Hypothalamus (tissue), 51 donors: ENCODE measurements around the gene CTNND2.

Experiments
- DNase-seq, 51 donors: peaks; one replicate each; lab custom pipeline; 2025; lab: John Stamatoyannopoulos, UW

CTNND2 gene

DNA sequence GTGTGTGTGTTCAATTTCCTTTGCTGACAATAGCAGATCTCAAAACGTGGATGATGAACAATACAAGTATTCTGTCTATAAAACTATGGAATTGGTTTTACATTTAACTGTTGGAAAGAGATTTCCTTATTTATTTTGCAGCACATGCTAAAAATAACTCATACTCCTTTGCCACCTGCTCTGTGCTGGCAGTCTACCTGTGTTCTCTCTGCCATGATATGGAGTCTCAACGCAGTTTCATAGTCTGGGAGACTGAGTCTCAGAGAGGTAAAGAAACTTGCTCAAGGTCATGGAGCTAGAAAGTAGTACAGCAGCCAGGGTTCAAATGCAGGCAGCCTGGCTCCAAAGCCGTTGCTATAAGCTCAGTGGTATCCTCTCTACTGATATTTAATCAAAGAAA lies 677.2 kb downstream of the CTNND2 start:
- no peak for DNase-seq

DNA sequence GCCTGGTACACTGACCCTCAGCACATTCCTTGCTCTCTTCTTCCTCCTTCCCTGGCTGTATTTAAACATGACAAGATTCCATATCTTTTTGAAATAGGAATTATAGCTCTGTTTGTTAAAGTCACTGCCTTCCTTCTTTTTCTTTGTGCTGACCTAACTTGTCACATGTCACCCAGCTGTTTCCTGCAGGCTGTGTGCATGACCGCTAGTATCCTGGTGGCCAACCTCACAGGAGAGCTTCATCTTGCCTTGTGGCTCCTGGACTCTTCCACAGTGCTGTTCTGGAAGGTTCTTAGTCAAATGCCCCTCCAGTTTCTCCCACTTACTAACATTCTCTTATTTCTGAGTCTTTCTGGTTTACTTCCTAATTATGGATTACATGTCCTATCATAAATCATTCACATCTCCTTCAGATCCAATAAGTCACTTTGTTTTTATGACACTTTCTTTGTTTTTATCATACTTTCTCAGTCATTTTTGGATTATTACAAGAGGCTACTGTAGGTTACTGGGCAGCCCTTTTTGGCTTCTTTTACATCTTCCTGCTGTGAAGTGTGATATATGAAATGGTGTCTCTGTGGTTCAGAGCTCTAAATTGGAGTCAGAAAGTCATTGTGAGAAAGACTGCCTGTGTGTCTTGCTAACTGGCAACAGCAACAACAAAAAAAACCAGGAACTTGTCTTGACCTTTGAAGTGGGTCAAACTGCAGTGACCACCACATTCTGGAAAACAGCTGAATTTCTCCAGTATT lies 679.6 kb downstream of the CTNND2 start:
- DNase-seq: no peak

DNA sequence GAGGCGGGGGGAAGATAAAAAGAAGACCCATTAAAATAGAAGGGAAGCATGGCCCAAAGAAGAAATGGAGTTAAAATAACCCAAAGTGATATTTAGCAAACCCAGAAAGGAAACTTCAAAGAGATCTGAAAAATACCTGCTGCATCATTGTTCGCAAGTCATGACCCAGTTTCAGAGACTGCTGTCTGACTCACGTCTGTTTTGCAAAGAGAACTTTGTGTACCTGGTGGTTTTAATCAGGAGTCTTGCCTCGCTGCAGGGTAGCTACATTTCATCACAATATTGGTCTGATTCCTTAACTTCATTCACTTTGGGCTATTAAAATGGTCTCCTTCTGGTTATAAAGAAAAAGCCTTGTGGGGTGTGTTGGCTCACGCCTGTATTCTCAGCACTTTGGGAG lies 682.1 kb downstream of the CTNND2 start:
- no peak for DNase-seq

DNA sequence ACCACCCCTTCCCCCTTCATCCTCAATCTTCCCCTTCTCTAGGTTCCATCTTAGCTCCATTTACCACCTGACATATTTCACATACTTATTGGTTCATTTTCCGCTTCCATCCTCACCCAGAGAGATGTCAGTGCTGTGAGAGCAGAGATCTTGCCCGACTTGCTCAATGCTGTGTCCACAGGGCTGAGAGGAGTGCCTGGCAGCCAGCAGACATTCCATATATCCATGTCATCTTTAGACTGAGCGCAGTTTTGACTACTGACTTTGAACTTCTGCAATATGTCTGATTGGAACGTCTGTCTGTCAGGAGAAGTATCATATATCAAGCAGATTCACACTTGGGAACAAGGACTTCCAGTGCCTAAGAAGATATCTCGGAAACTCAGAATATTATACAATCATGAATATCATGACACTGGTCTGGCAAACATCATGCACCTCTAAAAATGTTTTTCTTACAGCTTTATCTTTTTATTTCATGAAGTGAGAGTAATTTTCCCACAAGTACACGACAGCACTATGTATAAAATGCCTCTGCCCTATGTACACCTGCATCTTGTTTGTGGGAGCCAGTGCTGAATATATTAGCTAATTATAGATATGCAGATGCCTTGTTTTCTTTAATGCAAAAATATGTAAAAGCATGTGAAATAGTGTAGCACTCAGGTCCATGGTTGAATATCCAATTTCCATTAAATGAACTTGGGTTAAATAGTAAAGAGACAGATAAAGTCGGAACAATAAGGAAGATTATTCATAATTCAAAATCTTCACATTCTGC lies 689.2 kb downstream of the CTNND2 start:
- DNase-seq: no peak

DNA sequence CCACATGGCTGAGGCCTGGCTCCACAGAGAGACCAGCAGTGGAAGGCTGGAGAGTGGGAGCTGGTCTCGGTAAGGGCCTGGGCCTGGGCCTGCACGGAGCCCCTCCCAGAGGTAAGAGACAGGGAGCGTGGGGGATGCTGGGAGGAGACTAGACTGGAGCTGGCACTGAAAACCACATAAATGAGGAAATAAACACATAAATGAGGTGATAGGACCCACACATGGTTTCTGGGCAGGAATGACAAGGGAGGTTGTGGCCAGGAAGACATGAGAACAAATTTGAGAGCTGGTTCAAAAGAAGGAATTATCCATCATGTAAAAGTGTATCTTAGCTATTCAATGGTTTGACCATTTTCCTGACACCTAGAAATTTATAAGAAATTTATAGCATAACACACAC lies 691.5 kb downstream of the CTNND2 start:
- no peak for DNase-seq

DNA sequence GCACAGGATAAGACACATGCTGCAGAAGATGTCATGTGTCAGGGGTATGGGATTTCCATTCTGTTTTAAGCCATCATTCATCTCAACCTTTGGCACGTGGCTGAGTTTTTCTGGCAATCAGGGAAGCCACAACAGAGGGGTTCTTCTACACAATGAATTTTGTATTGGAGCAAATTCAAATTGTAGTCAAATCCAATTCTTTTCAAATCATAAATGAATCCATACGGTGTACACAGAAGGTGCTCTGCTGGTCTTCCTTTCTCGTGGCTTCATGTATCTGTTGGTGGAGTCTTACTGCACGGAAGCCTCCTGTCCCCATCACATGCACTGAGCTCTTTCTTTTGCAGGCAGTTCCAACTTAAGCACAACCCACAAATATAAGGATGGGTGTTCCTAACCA lies 706.5 kb downstream of the CTNND2 start:
- DNase-seq: no peak

DNA sequence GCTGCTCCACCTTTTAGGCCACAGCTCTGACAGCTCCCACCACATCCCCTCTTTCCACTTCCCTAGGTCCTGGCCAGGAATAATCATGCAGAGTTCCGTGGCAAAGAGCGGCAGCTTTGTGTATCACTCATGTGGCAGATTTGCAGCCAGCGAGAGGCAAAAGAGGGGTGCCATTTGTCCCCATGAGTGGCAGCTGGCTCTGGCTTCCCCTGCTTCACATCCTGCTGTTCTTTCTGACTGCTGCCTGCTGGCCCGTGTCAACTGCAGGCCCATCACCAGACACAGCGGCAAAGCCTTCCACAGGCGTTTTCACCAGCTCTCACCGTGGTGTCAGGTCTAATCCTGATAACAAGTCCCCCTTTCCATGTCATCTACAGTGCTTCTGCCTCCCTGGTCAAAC lies 712.6 kb downstream of the CTNND2 start:
- peak in 3 of 51 donors; percentile 13 to 29 (median 25) for DNase-seq

DNA sequence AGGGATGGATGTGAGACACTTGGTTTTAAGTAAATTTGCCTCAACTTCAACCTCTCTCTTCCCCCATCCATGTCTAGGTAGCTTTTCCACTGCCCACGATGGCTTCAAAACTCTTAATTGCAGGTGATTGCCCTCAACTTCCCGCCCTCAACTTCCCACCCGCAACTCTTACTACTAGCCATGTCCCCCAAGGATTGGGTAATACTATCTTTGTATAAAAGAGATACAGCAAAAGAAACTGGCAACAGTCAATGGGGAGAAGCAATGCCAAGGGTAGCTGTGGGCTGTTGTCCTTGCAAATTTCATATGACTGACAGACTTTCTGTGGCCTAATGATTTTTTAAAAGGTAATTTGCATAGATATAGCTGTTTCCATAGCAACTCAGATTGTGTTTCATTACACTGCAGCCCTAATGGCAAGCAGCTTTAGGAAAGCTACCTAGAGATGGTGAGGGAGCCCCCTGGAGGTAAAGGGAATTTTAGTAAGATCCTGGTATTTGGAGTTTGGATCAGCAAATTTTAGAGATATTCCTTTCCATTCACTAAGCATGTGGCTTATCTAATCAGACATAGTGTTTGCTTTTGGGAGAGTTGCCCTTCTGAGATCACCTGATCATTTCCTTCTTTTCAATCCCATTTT lies 721.7 kb downstream of the CTNND2 start:
- peak in 2 of 51 donors; percentile 7 to 41 for DNase-seq

DNA sequence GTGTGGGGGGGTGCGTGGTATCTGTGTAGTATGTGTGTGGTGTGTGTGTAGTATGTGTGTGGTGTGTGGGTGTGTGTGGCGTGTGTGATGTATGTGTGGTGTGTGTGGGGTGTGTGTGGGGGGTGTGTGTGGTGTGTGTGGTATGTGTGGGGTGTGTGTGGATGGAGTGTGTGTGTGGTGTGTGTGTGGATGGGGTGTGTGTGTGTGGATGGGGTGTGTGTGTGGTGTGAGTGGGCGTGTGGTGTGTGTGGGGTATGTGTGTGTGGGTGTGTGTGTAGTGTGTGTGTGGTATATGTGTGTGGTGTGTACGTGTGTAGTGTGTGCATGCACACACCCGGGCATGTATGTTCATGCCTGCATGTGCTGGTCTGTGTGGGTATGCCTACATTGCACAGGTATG lies 722.3 kb downstream of the CTNND2 start:
- DNase-seq: no peak

DNA sequence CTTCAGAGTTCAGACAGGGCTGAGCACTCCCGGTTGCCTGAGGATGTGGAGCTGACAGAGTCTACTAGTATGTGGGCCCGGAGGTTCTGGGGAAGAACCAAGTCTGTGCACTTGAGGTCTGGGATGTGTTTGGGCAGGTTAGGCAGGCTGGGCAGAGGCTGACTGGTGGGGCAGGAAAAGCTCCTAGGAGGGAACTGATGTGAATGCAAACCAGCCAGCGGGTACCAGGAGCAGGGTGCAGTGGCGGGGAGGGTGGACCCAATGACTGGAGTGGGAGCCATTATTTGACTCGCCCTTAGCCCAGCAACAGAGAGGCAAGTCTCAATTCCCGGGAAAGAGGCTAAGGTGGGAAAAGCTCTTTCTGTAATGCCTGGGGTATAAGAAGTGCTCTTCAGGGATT lies 723.4 kb downstream of the CTNND2 start:
- no peak for DNase-seq

DNA sequence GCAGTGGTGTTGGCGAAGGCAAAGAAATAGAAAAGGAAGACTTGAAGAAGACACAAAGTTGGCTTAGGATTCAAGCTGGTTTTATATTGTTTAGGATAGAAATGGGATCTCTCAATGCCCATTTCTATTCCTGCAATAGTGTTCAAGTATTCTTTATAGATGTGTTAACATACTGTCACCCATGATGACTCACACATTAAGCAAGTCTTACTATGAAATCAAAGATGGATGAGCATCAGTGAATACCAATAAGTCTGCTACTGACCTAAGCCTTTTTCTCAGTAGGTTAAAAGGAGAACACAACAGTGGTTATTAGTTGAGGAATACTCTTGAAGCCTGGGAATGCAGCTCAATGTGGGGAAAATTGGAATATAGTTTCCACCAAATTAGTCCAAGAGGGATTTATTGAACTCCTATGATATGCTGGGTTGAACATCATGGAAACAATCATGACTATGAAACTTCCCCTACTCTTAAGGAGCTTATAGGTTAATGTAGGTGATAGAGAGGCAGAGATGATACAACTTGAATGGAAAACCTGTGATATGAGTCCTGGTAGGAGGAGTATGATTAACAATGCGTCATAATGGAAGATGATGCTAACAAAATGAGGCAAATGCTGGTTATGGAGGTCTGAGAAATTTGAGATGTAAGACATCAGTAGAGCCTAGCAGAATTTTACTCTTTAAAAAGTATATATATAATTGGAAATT lies 726.1 kb downstream of the CTNND2 start:
- no peak for DNase-seq

DNA sequence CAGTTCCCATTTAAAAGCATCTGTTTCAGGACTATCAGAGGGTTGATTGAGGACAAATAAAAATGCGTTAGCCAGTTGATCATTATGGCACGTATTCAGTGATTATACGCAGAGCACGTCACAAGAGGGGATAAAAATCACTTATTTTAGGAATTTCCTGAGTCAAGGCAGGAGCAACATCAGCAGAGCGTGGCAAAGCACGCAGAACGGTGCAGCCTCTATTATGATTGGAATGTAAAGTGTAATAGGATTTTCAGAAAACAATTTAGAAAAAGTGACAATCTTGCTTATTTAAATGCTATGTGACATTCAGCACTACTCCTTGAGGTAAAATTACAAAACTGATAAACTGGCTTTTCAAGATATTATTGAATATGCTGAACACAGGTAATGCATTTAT lies 729.7 kb downstream of the CTNND2 start:
- DNase-seq: no peak

DNA sequence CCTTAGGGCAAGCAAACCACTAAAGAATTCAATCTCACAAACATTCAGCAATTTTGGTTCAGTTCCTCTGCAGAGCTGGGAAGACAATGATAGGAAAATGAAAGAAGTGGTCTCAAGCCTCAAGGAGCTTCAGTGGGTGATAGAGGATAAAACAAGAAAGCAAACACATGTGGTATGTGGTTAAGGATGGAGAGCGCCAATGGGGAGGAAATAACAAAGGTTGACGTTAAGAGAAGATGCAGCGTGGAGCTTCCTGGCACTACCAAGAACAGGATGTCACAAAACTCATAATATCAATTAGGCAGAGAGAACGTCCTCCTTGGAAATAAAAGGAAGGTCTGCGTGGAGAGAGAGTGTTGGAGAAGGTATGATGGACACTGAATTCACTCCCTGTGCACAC lies 731.8 kb downstream of the CTNND2 start:
- no peak for DNase-seq

DNA sequence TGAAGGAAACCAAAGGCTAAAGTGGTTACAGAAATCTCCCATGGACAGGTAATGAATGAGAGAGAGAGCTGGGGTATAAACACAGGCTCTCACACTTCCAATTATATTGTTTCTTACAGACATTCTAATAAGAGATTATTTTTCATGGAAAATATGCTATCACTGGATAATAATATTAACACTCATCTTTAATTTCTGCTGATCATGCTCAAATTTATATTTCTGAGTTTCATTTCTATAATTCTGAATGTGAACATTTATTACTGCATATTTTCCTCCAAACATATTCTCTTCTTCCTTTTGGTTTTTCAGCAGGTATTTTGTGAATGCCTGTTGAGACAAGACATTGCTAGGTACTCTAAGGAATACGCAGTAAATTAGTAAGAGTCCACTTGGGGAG lies 733.0 kb downstream of the CTNND2 start:
- no peak for DNase-seq

DNA sequence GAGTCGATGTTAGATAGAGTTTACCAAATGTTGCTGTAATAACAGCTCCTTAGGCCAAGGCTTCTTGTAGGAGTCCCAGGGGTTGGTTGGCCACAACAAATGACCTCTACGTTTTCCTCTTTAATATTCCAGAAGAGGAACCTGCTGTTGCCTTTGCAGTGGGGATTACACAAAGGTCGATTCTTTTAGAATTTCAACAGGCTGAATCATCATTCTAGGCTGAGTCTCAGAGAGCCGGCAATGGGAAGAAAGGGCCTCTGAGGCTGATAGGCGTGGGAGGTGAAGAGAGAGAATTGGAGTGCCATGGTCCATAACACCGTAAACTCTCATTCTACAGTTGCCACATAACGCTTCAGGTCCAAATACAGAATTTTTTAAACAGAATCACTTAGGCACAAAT lies 737.3 kb downstream of the CTNND2 start:
- peak in 22 of 51 donors; percentile 14 to 55 (median 30) for DNase-seq

DNA sequence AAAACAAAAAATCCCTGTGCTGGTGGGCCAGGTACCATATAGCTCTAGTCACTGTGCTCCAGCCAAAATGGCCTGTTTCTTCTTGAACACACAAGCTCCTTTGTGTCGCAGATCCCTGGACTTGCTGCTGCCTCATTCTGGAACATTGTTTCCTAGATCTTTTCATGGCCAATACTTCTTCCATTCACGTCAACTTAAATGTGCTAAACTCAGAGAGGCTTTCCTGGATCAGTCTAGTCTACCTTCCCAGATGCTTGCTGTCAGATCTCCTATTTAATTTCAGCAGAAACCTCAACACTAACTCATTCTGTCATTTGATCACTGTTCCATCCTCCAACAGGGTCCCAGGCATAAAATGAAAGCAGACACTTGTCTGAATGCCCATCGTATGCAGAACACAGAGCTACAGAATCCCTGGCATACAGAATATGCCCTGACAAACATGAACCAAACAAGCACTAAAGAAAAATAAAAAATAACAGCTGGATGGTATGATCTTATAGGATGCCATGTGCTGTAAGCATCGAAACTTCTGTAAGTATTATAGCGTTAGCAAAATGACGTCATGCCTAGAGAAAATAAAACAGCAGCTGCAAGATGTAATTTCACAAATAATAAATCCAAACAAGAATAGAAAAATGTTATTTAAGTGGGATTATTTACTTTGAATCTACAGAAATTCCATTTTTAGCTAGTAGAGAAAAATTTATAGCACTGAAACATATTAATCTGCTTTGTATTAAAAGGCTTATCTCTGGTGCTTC lies 739.5 kb downstream of the CTNND2 start:
- DNase-seq: peak in 16 of 51 donors; percentile 8 to 73 (median 32)

DNA sequence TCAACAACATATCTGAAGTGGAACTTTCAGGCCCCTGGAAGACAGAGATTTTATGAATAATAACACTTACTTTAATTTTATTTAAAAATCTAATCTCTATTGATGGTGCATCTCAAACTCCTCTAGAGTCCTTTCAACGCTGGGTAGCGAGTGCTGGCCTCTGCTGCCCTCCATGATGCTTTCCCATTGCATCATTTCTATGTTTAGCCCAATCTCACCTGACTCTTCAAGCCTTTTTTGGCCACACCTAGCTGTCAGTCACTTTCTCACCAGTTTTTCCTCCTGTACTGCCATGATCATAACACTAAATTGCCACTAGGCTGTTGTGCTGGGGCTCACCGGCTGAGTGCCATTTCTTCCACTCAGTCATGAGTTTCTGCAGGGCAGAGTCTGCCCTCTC lies 747.1 kb downstream of the CTNND2 start:
- no peak for DNase-seq

DNA sequence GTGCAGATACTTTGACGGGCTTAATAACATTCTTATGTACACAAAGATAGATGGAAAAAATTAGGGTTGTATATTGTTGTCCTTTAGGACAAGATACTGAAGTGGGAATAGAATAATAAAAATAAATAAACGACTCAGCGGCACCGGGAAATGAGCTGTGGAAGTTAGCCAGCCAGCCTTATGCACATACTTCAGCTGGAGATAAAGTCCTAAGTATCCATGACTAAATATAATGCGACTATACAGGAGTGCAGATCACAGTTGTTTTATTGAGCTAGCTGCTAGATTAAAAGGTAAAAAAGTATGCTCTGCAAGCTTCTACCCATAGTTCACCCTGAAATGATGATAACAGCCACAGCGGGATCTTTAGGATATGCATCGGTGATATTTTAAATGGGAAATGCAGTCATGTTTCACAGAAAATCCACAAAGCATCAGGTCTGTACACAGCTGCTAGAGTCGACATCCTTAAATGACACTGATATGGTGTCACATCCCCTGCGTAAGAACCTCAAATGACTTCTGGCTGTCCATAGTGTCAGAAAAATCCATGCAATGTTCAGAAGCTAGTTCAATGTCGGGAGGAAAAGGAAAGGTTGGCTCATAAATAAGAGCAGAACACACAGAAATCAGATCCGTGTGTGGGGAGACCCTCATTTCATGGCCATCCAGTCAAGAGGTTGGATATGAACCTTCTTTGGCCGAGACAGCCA lies 750.4 kb downstream of the CTNND2 start:
- no peak for DNase-seq

DNA sequence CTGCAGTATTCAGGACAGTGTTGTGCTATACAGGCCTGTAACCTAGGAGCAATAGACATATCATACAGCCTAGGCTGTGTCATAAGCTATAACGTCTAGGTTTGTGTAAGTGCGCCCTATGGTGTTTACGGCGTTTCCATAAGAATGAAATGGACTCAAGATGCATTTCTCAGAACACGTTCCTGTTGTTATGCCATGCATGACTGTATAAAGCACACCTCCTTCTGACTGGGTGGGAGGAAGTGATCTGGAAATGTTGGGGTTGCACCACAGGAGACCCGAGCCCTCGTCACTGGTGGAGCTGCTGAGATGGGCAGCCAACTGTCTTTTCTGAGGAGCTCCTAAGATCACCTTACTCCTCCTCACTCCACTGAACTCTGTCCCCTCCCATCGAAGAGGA lies 751.9 kb downstream of the CTNND2 start:
- no peak for DNase-seq

DNA sequence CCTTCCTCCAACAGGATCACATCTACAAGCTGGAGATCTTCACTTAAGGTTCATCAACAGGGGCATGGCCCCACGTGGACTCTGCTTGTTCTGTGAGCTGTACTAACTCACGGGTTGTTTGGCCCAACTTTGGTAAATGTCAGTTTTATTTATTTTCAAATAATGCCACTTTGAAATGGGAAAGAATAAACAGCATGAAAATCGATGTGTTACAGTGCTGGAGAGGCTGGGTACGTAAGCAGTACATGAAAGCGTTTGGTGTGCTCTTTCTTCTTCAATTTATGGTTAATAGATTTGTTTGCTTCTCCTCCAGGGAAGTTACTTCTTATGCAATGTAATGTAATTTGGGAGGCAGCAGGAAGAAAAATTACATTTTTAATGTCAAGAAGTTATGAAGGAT lies 753.3 kb downstream of the CTNND2 start:
- DNase-seq: no peak
